DLD1 (cell line): ENCODE data around the gene UCHL1.
"Not testable (repeated sequence)": the region's sequence is repeated elsewhere in the genome, so short reads cannot be mapped to it uniquely, and the experiment has no call there.

Source experiments
- in situ Hi-C: cut with HindIII; loops from 2 replicates; pipeline ENCODE4 v1.10.0; 2017; ENCODE audit warnings: low sequenced_read_pairs

The UCHL1 gene

DNA sequence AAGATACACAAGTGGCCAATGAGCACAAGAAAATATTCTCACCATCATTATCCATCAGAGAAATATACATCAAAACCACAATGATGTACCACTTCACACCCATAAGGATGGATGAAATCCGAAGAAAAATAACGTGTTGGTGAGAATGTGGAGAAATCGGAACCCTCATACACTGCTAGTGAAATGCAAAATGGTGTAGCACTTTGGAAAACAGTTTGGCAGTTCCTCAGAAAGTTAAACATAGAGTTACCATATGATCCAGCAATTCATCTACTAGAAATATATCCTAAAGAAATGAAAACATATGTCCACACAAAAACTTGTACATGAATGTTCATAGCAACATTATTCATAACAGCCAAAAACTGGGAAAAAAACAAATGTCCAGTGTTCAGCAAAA is 23.9 kb upstream of the UCHL1 start:
- in situ Hi-C loops = no loop called here

- in situ Hi-C loops = no loop called here
Observed at GRCh38 chr4:41236032-41236431, 20.7 kb upstream of the UCHL1 start.

DNA sequence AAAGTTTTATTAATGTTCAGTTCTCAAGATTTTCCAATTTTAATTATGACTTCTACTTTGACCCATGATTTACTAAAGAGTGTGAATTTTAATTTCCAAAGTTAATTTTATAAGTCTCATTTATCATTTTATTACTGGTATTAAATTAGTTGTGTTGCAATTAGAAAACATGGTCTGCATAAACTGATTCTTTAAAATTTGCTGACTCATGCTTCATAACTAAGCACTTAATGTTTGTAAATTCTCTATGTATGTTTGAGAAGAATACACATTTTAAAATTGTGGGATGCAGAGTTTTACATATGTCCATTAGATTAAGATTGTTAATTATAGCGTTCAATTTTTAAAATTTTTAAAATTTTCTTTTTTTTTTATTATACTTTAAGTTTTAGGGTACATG is 20.2 kb upstream of the UCHL1 start:
- in situ Hi-C loops = no loop called here

DNA sequence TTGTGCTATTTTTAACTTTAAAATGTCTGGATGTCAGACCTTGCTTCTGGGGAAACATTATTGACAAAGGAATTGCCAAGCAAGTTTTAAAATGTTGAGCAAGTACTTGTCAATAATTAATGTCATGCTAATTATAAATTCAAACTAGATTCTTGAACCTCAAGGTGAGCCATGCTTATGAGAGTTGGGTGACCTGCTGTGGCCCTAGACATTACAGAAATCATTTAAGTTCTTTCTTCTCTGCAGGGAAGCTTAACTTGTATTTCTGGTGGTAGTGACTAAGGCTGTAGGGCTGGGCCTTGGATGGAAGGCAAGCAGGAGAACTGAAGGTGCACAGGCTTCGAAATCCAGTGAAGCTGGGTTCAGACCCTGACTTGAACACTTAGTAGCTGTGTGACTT is 14.8 kb upstream of the UCHL1 start:
- in situ Hi-C loops = no loop called here

GRCh38 chr4:41245983-41246382 is 10.7 kb upstream of the UCHL1 start:
- in situ Hi-C loops = no loop called here

- in situ Hi-C loops = no loop called here
Observed at GRCh38 chr4:41256131-41256739, 493 bp upstream of the UCHL1 start.

DNA sequence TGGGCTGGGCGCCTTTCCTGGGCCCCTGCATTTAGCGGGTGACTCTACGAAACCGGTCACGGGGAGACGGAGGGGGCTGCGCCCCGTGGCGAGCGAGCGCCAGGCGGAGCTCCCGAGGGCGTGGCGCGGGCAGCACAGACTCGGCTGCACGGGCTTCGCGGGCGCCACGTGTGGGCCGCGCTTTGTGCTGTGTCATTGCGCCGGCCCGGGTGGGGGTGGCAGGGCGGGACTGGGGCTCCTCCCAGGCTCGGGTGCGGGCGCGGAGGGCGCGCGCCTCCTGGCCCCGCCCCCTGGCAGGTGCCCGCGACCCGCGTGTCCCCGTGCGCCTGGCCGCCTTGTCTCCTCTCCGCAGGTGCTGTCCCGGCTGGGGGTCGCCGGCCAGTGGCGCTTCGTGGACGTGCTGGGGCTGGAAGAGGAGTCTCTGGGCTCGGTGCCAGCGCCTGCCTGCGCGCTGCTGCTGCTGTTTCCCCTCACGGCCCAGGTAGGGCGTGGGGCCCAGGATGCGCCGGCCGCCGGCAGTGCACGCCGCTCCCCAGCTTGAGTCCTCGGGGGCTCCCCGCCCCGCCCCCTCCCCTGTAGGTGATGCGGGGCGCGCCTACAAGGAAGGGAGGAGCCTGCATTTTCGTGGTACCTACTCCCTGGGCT is 651 bp downstream of the UCHL1 start:
- in situ Hi-C loops = no loop called here

- in situ Hi-C loops = no loop called here
Observed at GRCh38 chr4:41257906-41258305, 1.2 kb downstream of the UCHL1 start.

- in situ Hi-C loops = no loop called here
Observed at GRCh38 chr4:41258783-41259182, 2.1 kb downstream of the UCHL1 start.

GRCh38 chr4:41260116-41260733 is 3.5 kb downstream of the UCHL1 start:
- in situ Hi-C loops = no loop called here

GRCh38 chr4:41262198-41262597 is 5.5 kb downstream of the UCHL1 start:
- in situ Hi-C loops = no loop called here

- in situ Hi-C loops = no loop called here
Observed at GRCh38 chr4:41264212-41264611, 7.5 kb downstream of the UCHL1 start.

GRCh38 chr4:41267997-41268396 is 11.3 kb downstream of the UCHL1 start:
- in situ Hi-C loops = no loop called here

GRCh38 chr4:41268721-41269517 is 12.2 kb downstream of the UCHL1 start:
- in situ Hi-C loops = no loop called here

- in situ Hi-C loops = no loop called here
Observed at GRCh38 chr4:41269682-41270081, 13.0 kb downstream of the UCHL1 start.

GRCh38 chr4:41275931-41276330 is 19.2 kb downstream of the UCHL1 start:
- in situ Hi-C loops = not testable (repeated sequence)

- in situ Hi-C loops = no loop called here
Observed at GRCh38 chr4:41280010-41280409, 23.3 kb downstream of the UCHL1 start.

- in situ Hi-C loops = no loop called here
Observed at GRCh38 chr4:41281038-41281634, 24.4 kb downstream of the UCHL1 start.

- in situ Hi-C loops = no loop called here
Observed at GRCh38 chr4:41282366-41282765, 25.6 kb downstream of the UCHL1 start.

DNA sequence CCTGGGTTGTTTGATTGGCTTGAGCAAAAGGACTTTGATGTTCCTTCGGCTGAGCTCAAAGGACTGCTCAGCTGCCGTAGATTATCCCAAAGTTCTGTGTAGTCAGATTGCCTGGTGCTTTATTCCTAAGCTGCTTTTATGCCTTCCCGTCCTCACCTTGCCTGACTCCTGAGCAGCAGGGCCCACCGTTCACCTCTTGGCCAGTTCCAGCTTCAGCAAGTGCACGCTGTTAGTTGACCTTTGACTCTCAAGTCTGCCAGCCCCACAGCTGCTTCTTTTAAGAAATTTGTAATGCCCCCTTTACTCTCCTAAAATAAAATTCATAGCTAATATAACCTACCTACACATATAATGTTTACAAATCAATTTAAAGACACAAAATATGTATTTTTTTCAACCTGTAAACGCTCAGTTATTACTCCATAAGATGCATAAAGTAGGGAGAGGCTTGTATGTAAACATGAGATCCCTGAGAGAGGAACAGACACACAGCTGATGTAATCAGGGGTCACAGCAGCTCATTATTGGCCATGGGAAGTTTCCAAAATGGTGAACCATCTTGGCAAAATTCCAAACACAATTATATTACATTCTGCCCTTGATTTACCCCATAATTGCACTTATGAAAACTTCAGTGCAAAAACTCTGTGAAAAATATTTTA is 28.6 kb downstream of the UCHL1 start:
- in situ Hi-C loops = no loop called here

GRCh38 chr4:41285864-41286235 is 29.1 kb downstream of the UCHL1 start:
- in situ Hi-C loops = no loop called here
